ENCODE measurements around the gene COPG1. TPM values are rescaled to one million over a fixed set of nuclear protein-coding genes. Genes with fewer than 3 reads are reported as not detected.

The COPG1 gene
- total and polyA plus RNA-seq, 9 of the 15 experiments (the other 6 are each of a cell fraction or from before 2014, with no cell fraction given): 40.3 to 105 (median 62.4) TPM

DNA sequence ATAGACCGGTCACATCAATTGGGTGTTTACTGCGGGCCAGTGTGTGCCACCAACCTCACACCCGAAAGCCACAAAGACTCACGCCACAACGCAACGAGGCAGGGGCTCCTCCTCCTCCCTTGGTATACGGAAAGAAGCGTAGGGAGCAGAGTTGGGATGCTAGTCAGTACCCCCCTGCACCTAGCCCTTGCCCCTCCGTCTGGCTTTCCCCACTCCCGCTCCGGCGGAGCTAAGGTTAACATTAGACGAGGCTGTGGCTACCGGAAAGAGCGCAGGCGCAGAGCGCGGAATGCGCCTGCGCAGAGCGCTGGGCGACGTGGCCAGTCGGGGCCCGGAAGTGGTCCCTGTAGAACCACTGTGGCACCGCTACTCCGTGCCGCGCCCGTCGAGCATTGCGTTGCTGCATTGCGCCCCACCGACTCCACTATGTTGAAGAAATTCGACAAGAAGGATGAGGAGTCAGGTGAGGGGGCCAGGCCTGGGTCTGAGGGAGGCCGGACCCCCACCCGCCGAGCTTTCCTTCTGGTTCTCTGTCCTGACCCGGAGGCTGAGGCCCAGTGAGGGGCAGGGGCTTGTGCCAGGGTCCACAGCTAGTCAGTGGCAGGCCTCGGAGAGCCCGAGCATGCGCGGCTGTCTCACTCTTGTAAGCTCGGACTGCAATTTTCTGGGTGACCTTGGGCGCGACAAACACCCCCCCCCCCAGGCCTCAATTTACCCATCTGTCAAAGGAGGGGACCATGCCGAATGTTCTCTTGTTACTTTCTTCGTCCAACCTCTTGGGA lies at the start of gene COPG1 (continued):
- TF ChIP-seq ZBTB8A (IDR thresholded peaks at IDR 0.05; ENCODE audit: partially characterized antibody) (no peak), POLR2G (IDR thresholded peaks at IDR 0.05; ENCODE audit: low read depth, low read length) (peak; percentile 98), SIN3B (IDR thresholded peaks at IDR 0.05; ENCODE audit: low read depth) (no peak), RBM14 (IDR thresholded peaks at IDR 0.05; ENCODE audit: borderline replicate concordance, insufficient read depth, low read depth, low read length) (no peak), ATF1 (CRISPR knock-in tag; IDR thresholded peaks at IDR 0.05) (no peak), ATF1 (tag; IDR thresholded peaks at IDR 0.05) (peak; percentile 54), ZFP30 (CRISPR knock-in tag; IDR thresholded peaks at IDR 0.05; ENCODE audit: borderline replicate concordance) (no peak), ZNF165 (CRISPR knock-in tag; IDR thresholded peaks at IDR 0.05; ENCODE audit: borderline replicate concordance) (no peak), ETV6 (IDR thresholded peaks at IDR 0.05; ENCODE audit: borderline replicate concordance in 1 of 2, low read depth in 2 of 2, low read length in 1 of 2) (no peak), ETV6 (CRISPR knock-in tag; IDR thresholded peaks at IDR 0.05; ENCODE audit: borderline replicate concordance) (0 out of 2 replicates have a peak, but pooled peaks have one; percentile 66), SAFB2 (IDR thresholded peaks at IDR 0.05; ENCODE audit: borderline replicate concordance, low read depth, low read length, severe bottlenecking) (no peak), POLR2H (tag; IDR thresholded peaks at IDR 0.05; ENCODE audit: low read depth) (peak; percentile 72), RBBP5 (IDR thresholded peaks at IDR 0.05; ENCODE audit: borderline replicate concordance, insufficient read depth, low read length, poor library complexity, severe bottlenecking) (peak; percentile 44), NR2C2 (CRISPR knock-in tag; IDR thresholded peaks at IDR 0.05) (no peak), NR2C2 (tag; IDR thresholded peaks at IDR 0.05) (peak; percentile 70; the same call in 1 of the 2 replicates), ETV5 (CRISPR knock-in tag; IDR thresholded peaks at IDR 0.05; ENCODE audit: low read depth) (peak; percentile 60), TCF3 (CRISPR knock-in tag; IDR thresholded peaks at IDR 0.05) (no peak), HDAC6 (IDR thresholded peaks at IDR 0.05; ENCODE audit: low read depth, low read length) (no peak), LCOR (CRISPR knock-in tag; IDR thresholded peaks at IDR 0.05) (peak; percentile 62; the same call in 1 of the 2 replicates), CBX3 (IDR thresholded peaks at IDR 0.05; ENCODE audit: borderline replicate concordance in 1 of 2, low read length in 2 of 2) (no peak; a peak in 1 of 3 replicates), BRD4 (IDR thresholded peaks at IDR 0.05) (peak; percentile 62; the same call in 1 of the 2 replicates), ZNF668 (CRISPR knock-in tag; IDR thresholded peaks at IDR 0.05) (no peak), FOXA3 (CRISPR knock-in tag; conservative IDR thresholded peaks at IDR 0.05 in 1 of 2, IDR thresholded peaks at IDR 0.05 in 1 of 2) (peak in 1 of 2 experiments; percentile 62; a peak in 1 of 4 replicates), HDAC8 (tag; IDR thresholded peaks at IDR 0.05) (no peak), HDAC2 (IDR thresholded peaks at IDR 0.05) (peak; percentile 8; the same call in 1 of the 2 replicates), PHF20 (IDR thresholded peaks at IDR 0.05; ENCODE audit: partially characterized antibody) (peak; percentile 55)
- TF ChIP-seq, protein P1, sequence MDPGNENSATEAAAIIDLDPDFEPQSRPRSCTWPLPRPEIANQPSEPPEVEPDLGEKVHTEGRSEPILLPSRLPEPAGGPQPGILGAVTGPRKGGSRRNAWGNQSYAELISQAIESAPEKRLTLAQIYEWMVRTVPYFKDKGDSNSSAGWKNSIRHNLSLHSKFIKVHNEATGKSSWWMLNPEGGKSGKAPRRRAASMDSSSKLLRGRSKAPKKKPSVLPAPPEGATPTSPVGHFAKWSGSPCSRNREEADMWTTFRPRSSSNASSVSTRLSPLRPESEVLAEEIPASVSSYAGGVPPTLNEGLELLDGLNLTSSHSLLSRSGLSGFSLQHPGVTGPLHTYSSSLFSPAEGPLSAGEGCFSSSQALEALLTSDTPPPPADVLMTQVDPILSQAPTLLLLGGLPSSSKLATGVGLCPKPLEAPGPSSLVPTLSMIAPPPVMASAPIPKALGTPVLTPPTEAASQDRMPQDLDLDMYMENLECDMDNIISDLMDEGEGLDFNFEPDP (CRISPR knock-in tag; IDR thresholded peaks at IDR 0.05): no peak

Measured in K562 (cell line).